GM12801 (cell line): ENCODE results near the gene AFAP1L2.

Experiments
- CTCF ChIP-seq: IDR thresholded peaks from one replicate; pipeline ENCODE4 v1.5.1; 2011; ENCODE audit warnings: control low read depth; ENCODE audit not compliant: insufficient read length; ENCODE audit errors: extremely low read depth

AFAP1L2 gene

GRCh38 chr10:114404171-114405010 is at the start of gene AFAP1L2:
TSS of gene AFAP1L2 (minus strand) at chr10:114404502. CDS start at chr10:114404455, 47 bp downstream.
- TF ChIP-seq CTCF, result no peak

GRCh38 chr10:114453576-114453975 is 49.3 kb upstream of the AFAP1L2 start:
- TF ChIP-seq CTCF, result no peak

- TF ChIP-seq CTCF, result no peak
These were observed 44.6 kb upstream of the AFAP1L2 start for GRCh38 chr10:114448897-114449296.

GRCh38 chr10:114445332-114445731 is 41.0 kb upstream of the AFAP1L2 start:
- TF ChIP-seq CTCF, result no peak

GRCh38 chr10:114444819-114445218 is 40.5 kb upstream of the AFAP1L2 start:
- TF ChIP-seq CTCF, result no peak

- TF ChIP-seq CTCF, result no peak
These were observed 37.9 kb upstream of the AFAP1L2 start for GRCh38 chr10:114442091-114442630.

- no peak for TF ChIP-seq CTCF
These were observed 36.8 kb upstream of the AFAP1L2 start for GRCh38 chr10:114441107-114441506.
